ENCODE measurements around the gene CTNNA3. TPM values are rescaled to one million over a fixed set of nuclear protein-coding genes. Genes with fewer than 3 reads are reported as not detected.

CTNNA3 gene
- total RNA-seq, 1 donor from 2014 or later, result 159 TPM

DNA sequence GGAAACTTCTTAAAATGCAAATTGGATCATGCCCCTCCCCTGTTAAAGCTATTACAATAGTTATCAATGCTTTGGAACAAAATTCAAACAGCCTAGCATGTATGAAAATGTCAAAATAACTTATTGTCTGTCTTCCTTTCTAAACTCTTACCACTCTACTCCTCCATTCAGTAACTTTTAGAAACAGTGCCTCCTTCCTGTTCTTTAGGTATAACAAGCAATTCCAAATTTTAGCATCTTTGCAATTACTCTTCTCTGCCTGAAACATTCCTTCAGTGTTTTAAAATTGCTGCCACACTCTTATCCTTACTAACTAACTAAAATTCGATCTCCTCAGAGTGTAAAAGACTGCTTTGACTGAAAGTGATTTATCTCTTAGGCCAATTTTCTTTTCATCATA lies 1430.6 kb downstream of the CTNNA3 start:
- Histone ChIP-seq H3K27me3 (ENCODE audit: low read depth) (no peaks in the 10 kb centered on the region), H3K4me3 (no peak overlapping the region), H3K36me3 (no peaks in the 10 kb centered on the region), H3K4me1 (no peaks in the 10 kb centered on the region), H3K9me3 (replicated peaks) (no peaks in the 10 kb centered on the region), H3K27ac (replicated peaks) (no peak overlapping the region)
- intact Hi-C loops (cut with micrococcal nuclease), result no loop called here
- TF ChIP-seq, protein P1, sequence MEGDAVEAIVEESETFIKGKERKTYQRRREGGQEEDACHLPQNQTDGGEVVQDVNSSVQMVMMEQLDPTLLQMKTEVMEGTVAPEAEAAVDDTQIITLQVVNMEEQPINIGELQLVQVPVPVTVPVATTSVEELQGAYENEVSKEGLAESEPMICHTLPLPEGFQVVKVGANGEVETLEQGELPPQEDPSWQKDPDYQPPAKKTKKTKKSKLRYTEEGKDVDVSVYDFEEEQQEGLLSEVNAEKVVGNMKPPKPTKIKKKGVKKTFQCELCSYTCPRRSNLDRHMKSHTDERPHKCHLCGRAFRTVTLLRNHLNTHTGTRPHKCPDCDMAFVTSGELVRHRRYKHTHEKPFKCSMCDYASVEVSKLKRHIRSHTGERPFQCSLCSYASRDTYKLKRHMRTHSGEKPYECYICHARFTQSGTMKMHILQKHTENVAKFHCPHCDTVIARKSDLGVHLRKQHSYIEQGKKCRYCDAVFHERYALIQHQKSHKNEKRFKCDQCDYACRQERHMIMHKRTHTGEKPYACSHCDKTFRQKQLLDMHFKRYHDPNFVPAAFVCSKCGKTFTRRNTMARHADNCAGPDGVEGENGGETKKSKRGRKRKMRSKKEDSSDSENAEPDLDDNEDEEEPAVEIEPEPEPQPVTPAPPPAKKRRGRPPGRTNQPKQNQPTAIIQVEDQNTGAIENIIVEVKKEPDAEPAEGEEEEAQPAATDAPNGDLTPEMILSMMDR (IDR thresholded peaks at IDR 0.05; ENCODE audit: borderline replicate concordance), result no peak
- no peak for DNase-seq

DNA sequence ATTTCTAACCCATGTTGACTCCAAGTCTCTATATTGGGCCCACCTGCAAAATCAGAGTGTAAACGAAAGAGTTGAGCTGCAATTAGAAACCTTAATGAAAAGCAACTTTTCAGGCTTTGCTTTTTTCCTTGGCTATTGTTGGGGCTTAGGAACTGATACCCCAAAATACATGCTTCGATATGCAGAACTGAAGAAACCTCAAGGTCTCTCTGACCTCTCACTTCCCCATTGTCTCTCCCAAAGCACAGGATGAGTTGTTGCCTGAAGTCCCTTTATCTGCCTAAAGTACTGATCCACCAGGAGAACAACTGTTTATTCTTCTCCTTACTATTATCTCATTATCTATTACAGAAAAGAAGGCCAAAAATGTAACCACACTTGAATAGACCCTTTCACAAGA lies 1436.2 kb downstream of the CTNNA3 start:
- no peak overlapping the region for H3K4me3 ChIP-seq
- no peaks in the 10 kb centered on the region for H3K4me1 ChIP-seq
- H3K9me3 ChIP-seq (replicated peaks), result no peaks in the 10 kb centered on the region
- DNase-seq, result no peak
- H3K27me3 ChIP-seq (ENCODE audit: low read depth), result no peaks in the 10 kb centered on the region
- no peak overlapping the region for H3K27ac ChIP-seq (replicated peaks)
- intact Hi-C loops (cut with micrococcal nuclease), result no loop called here
- TF ChIP-seq, protein P1 (IDR thresholded peaks at IDR 0.05; ENCODE audit: borderline replicate concordance), result no peak
- no peaks in the 10 kb centered on the region for H3K36me3 ChIP-seq

DNA sequence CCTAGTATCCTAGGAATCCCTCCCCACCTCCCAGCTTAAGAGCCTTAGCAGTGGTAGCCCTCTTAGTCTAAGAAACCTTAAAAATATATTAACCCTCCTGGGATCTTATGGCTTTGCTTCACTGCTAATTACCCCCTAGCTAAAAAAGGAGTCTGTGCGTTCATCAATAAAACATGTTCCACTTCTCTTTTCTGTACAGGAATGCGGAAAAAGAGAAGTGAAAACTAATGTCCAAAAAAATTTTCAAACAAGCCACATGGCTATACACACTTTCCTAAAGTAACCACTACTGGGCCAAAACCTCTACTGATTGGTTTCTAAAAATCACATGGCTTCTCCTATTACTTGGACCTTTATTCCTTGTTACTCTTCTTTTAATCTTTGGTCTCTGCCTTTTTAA lies 1437.3 kb downstream of the CTNNA3 start:
- Histone ChIP-seq H3K36me3 (no peaks in the 10 kb centered on the region), H3K4me1 (no peaks in the 10 kb centered on the region), H3K9me3 (replicated peaks) (no peaks in the 10 kb centered on the region), H3K27me3 (ENCODE audit: low read depth) (no peaks in the 10 kb centered on the region), H3K4me3 (no peak overlapping the region), H3K27ac (replicated peaks) (no peak overlapping the region)
- no peak for DNase-seq
- intact Hi-C loops (cut with micrococcal nuclease), result no loop called here
- TF ChIP-seq, protein P1 (IDR thresholded peaks at IDR 0.05; ENCODE audit: borderline replicate concordance), result no peak

DNA sequence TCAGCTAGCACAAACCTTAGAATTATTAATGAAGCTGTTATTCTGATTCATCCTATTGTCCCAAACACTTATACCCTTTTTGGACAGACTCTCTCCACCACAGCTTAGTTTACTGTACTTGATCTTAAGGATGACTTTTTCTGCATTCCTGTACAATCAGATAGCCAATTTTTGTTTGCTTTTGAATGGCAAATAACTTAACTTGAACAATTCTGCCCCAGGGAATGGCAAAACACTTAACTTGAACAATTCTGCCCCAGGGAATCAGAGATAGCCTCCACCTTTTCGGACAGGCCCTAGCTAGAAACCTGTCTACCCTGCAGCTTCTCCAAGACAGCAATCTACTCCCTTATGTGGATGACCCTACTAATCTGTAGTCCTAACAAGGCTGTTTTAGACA lies 1438.2 kb downstream of the CTNNA3 start:
- Histone ChIP-seq H3K27ac (replicated peaks) (no peak overlapping the region), H3K4me3 (no peak overlapping the region), H3K27me3 (ENCODE audit: low read depth) (no peaks in the 10 kb centered on the region), H3K9me3 (replicated peaks) (no peaks in the 10 kb centered on the region), H3K4me1 (no peaks in the 10 kb centered on the region), H3K36me3 (no peaks in the 10 kb centered on the region)
- intact Hi-C loops (cut with micrococcal nuclease), result no loop called here
- DNase-seq, result no peak
- TF ChIP-seq, protein P1 (IDR thresholded peaks at IDR 0.05; ENCODE audit: borderline replicate concordance), result no peak

DNA sequence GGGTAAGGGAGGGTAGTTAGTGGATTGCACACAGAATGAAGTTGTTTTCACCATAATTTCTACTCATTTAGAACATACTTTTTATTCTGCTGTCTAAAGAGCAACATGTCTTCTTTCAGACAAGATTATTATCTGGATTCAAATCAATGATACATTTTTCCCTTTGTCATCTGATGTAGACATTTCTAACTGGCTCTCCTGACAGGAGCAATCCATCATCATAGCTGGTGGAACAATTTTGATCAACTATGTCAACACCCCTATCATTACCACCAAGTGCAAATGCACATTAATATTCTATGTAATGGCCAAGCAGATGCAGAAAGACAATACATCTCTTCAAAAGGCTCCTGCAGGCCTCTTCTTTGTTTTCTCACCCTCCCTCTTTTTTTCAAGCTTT lies 1443.0 kb downstream of the CTNNA3 start:
- TF ChIP-seq, protein P1 (IDR thresholded peaks at IDR 0.05; ENCODE audit: borderline replicate concordance), result no peak
- Histone ChIP-seq H3K9me3 (replicated peaks) (peaks cover 25% of the 10 kb centered on the region), H3K27ac (replicated peaks) (no peak overlapping the region), H3K4me3 (no peak overlapping the region), H3K27me3 (ENCODE audit: low read depth) (no peaks in the 10 kb centered on the region), H3K36me3 (no peaks in the 10 kb centered on the region), H3K4me1 (no peaks in the 10 kb centered on the region)
- intact Hi-C loops (cut with micrococcal nuclease), result no loop called here
- no peak for DNase-seq

DNA sequence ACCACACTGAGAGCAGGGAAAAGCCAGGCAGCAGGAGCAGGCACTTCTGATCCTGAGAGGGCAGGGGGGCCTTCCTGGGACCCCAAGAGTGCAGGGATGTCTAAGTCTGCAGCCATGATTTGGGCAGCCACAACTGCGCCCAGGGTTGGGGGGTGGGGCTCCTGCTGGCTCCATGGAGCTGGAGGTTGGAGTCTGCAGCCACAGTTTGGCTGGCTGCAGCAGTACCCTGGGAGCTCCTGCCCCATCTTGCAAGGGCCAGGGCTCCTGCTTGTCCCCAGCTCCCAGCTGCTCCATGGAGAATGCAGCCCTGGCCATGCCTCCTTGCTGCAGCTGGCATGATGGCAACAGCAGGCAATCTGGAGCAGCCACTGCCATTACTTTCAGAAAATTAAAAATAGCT lies 1449.8 kb downstream of the CTNNA3 start:
- Histone ChIP-seq H3K27me3 (ENCODE audit: low read depth) (no peaks in the 10 kb centered on the region), H3K9me3 (replicated peaks) (peaks cover 35% of the 10 kb centered on the region), H3K4me1 (no peaks in the 10 kb centered on the region), H3K36me3 (no peaks in the 10 kb centered on the region), H3K4me3 (no peak overlapping the region), H3K27ac (replicated peaks) (no peak overlapping the region)
- TF ChIP-seq, protein P1 (IDR thresholded peaks at IDR 0.05; ENCODE audit: borderline replicate concordance), result no peak
- intact Hi-C loops (cut with micrococcal nuclease), result no loop called here
- DNase-seq, result no peak
